Neuronal stem cell (in vitro differentiated cells): ENCODE results near the gene SND1.

ENCODE experiments used
- DNase-seq: peaks from one replicate; pipeline ENCODE4 v3.0.0-alpha.2; 2013; ENCODE audit warnings: low spot score
- H2AFZ ChIP-seq: one replicate; pipeline ENCODE4 v1.6.1; 2013; ENCODE audit warnings: mild to moderate bottlenecking, low read length, inconsistent platforms
- H2AK5ac ChIP-seq: 2 replicates; pipeline ENCODE4 v1.6.1; 2013; ENCODE audit warnings: low read depth, mild to moderate bottlenecking, inconsistent platforms, low read length, moderate library complexity, mixed read lengths
- H2BK120ac ChIP-seq: 2 replicates; pipeline ENCODE4 v1.6.1; 2013; ENCODE audit warnings: low read depth, mild to moderate bottlenecking, inconsistent platforms, low read length, moderate library complexity, mixed read lengths
- H2BK12ac ChIP-seq: one replicate; pipeline ENCODE4 v1.6.1; 2013; ENCODE audit warnings: low read length, inconsistent platforms
- H2BK15ac ChIP-seq: 2 replicates; pipeline ENCODE4 v1.6.1; 2013; ENCODE audit warnings: mild to moderate bottlenecking, low read length, inconsistent platforms, mixed read lengths
- H2BK5ac ChIP-seq: one replicate; pipeline ENCODE4 v1.6.1; 2013; ENCODE audit warnings: inconsistent platforms, mild to moderate bottlenecking, low read length, moderate library complexity
- H3K14ac ChIP-seq: one replicate; pipeline ENCODE4 v1.6.1; 2013; ENCODE audit warnings: low read length, inconsistent platforms
- H3K18ac ChIP-seq: 2 replicates; pipeline ENCODE4 v1.6.1; 2013; ENCODE audit warnings: low read length, inconsistent platforms
- H3K23ac ChIP-seq: 2 replicates; pipeline ENCODE4 v1.6.1; 2013; ENCODE audit warnings: low read depth, mild to moderate bottlenecking, mixed read lengths, low read length, inconsistent platforms; ENCODE audit not compliant: poor library complexity
- H3K27ac ChIP-seq: replicated peaks from 3 replicates; pipeline ENCODE4 v1.5.1; 2013; ENCODE audit warnings: low read length, inconsistent platforms
- H3K27me3 ChIP-seq, 3 experiments: 2 replicates each; pipeline ENCODE4 v1.6.1; 2013; ENCODE audit warnings: low read length in 3 of 3, mild to moderate bottlenecking in 2 of 3, inconsistent platforms in 1 of 3, low read depth in 1 of 3, mixed read lengths in 1 of 3, moderate library complexity in 1 of 3; ENCODE audit not compliant: control insufficient read depth in 3 of 3, insufficient read depth in 3 of 3
- H3K36me3 ChIP-seq, 2 donors: replicated peaks in 1 of 2; 2 replicates each; pipeline ENCODE4 v1.6.1; 2013; ENCODE audit warnings: low read length in 2 of 2; ENCODE audit not compliant: control insufficient read depth in 2 of 2, insufficient read depth in 2 of 2
- H3K4ac ChIP-seq: 2 replicates; pipeline ENCODE4 v1.6.1; 2013; ENCODE audit warnings: inconsistent platforms, mild to moderate bottlenecking, low read length, moderate library complexity
- H3K4me1 ChIP-seq, 2 donors: 1 replicate in 1 of 2; 2 replicates in 1 of 2; pipeline ENCODE4 v1.6.1; 2013; ENCODE audit warnings: low read length in 2 of 2, low read depth in 1 of 2; ENCODE audit not compliant: control insufficient read depth in 2 of 2, insufficient read depth in 1 of 2
- H3K4me2 ChIP-seq: one replicate; pipeline ENCODE4 v1.6.1; 2013; ENCODE audit warnings: mild to moderate bottlenecking, low read length, inconsistent platforms; ENCODE audit not compliant: insufficient read depth, poor library complexity, severe bottlenecking
- H3K4me3 ChIP-seq, 2 donors: 2 replicates each; pipeline ENCODE4 v1.5.1; 2013; ENCODE audit warnings: low read length in 2 of 2, mild to moderate bottlenecking in 2 of 2, inconsistent platforms in 1 of 2, moderate library complexity in 1 of 2
- H3K79me1 ChIP-seq: one replicate; pipeline ENCODE4 v1.6.1; 2013; ENCODE audit warnings: low read depth, mild to moderate bottlenecking, inconsistent platforms, low read length, moderate library complexity
- H3K9ac ChIP-seq: one replicate; pipeline ENCODE4 v1.6.1; 2013; ENCODE audit warnings: mild to moderate bottlenecking, low read depth, low read length, inconsistent platforms; ENCODE audit not compliant: poor library complexity
- H3K9me3 ChIP-seq, 2 donors: replicated peaks in 1 of 2; 2 replicates each; pipeline versions ENCODE3 to v1.6.1; 2013; ENCODE audit warnings: low read length in 2 of 2, mild to moderate bottlenecking in 2 of 2, inconsistent platforms in 1 of 2, low read depth in 1 of 2, mixed read lengths in 1 of 2, moderate library complexity in 1 of 2; ENCODE audit not compliant: control insufficient read depth in 2 of 2, insufficient read depth in 1 of 2
- H4K8ac ChIP-seq: one replicate; pipeline ENCODE4 v1.6.1; 2013; ENCODE audit warnings: low read depth, mild to moderate bottlenecking, inconsistent platforms, low read length, moderate library complexity
- H4K91ac ChIP-seq: one replicate; pipeline ENCODE4 v1.6.1; 2013; ENCODE audit warnings: low read length, low read depth, mild to moderate bottlenecking, inconsistent platforms; ENCODE audit not compliant: poor library complexity
- WGBS, 2 donors: extraction: QIAGEN DNeasy Blood & Tissue Kit; methylation state at CpG; one replicate each; pipeline ENCODE4 v1.1.7; 2013; ENCODE audit warnings: missing lambda C conversion rate in 2 of 2, mixed read lengths in 1 of 2; ENCODE audit not compliant: insufficient read length in 2 of 2, insufficient replicate concordance in 1 of 2; ENCODE audit errors: extremely low coverage in 2 of 2; 5-methylcytosine and 5-hydroxymethylcytosine counted together

SND1 gene

DNA sequence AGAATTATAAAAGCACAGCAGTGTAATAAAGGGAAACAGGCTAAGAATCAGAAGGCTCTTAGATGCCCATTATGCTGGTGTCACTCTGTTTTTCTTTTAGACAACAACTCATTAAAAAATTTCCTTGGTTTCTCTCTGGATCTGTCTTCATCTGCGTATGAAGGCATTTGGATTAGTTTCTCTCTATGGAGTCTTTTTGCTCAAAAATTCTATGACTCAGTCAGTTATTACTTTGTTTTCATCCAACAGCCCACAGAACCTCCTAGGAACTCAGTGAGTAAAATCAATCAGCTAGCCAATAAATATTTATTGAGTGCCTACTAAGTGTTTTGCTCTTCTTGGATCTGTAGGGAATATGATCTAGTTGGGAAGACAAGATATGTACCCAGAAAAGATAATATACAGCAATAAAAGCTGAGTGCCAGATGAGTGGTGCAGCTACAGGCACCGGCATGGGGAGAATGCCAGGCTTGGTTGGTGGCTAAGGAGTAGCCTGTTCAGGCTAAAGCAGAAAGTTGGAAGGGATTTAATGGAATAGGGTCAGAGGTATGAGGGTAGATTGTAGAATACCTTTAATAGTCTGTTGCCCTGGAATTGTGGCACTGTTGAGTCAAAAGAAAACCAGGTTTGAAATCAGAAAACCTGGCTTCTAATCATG is 223.1 kb downstream of the SND1 start:
- no peak for DNase-seq
- Histone ChIP-seq H2BK12ac (no peak overlapping the region), H3K4me3 (no peak overlapping the region), H3K18ac (no peak overlapping the region), H3K4me1 (peaks cover 0 to 3% of the 10 kb centered on the region in 2 donors), H3K27me3 (no peaks in the 10 kb centered on the region), H2BK120ac (no peak overlapping the region), H3K27ac (no peak overlapping the region), H3K36me3 (no peaks in the 10 kb centered on the region), H2AFZ (no peak overlapping the region), H3K4me2 (no peak overlapping the region), H2BK5ac (no peak overlapping the region), H4K91ac (no peak overlapping the region), H3K79me1 (no peaks in the 10 kb centered on the region), H3K23ac (no peak overlapping the region), H4K8ac (no peak overlapping the region), H3K9ac (no peak overlapping the region), H3K9me3 (no peaks in the 10 kb centered on the region), H2BK15ac (no peak overlapping the region), H2AK5ac (no peak overlapping the region), H3K14ac (no peak overlapping the region), H3K4ac (no peak overlapping the region)
- WGBS, 2 donors, result no CpG with 5 or more reads among the region's 2 CpGs

DNA sequence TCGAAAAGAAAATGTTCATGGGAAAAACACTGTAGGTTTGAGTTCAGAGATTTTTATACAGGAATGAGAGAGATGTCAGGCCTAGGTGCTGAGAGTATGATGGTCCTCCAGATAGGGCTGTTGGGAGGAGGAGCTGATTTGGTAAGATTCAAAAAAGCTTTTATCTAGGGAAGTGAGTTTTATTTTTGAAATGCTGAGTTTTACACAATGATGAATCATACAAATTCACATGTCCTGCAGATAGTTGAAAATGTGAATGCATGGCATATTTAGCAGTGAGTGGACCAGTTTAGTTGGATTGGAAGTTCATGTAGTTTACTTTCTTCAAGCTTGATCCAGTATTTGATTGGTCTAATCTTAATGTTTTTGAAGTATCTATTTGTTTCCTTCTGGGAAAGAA is 224.4 kb downstream of the SND1 start:
- H4K8ac ChIP-seq, result no peak overlapping the region
- H2AFZ ChIP-seq, result no peak overlapping the region
- no peak overlapping the region for H3K4me2 ChIP-seq
- no peak overlapping the region for H3K4ac ChIP-seq
- H2BK120ac ChIP-seq, result no peak overlapping the region
- no CpG with 5 or more reads among the region's 1 CpG for WGBS, 2 donors
- no peak overlapping the region for H2BK5ac ChIP-seq
- no peaks in the 10 kb centered on the region for H3K27me3 ChIP-seq
- H2BK15ac ChIP-seq, result no peak overlapping the region
- H3K14ac ChIP-seq, result no peak overlapping the region
- H3K18ac ChIP-seq, result no peak overlapping the region
- no peak overlapping the region for H3K23ac ChIP-seq
- H2BK12ac ChIP-seq, result no peak overlapping the region
- H3K79me1 ChIP-seq, result no peaks in the 10 kb centered on the region
- no peak for DNase-seq
- no peak overlapping the region for H3K27ac ChIP-seq
- no peak overlapping the region for H3K4me3 ChIP-seq
- no peak overlapping the region for H3K9ac ChIP-seq
- no peaks in the 10 kb centered on the region for H3K9me3 ChIP-seq
- H3K4me1 ChIP-seq, result peaks cover 3% of the 10 kb centered on the region in 2 donors
- no peak overlapping the region for H4K91ac ChIP-seq
- H3K36me3 ChIP-seq, result no peaks in the 10 kb centered on the region
- no peak overlapping the region for H2AK5ac ChIP-seq

DNA sequence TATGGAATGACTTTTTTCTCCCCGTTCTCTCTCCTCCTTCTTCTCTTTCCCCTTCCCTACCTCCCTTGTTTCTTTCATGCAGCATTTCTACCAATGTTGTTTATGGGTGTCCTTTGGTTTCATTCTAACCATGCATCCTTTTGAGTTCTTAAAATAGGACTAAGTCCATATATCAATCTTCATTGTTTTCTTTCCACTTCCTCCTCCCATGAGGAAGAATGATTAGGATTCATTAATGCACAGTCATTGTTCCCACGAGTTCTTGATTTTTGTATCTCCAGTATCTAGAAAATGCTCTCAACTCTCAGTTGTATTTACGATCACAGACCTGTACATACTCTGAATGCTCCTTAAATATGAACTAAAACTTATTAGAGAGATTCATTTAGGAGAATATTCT is 226.0 kb downstream of the SND1 start:
- DNase-seq, result no peak
- H2AFZ ChIP-seq, result no peak overlapping the region
- peaks cover 3 to 5% of the 10 kb centered on the region in 2 donors for H3K4me1 ChIP-seq
- no peak overlapping the region for H2AK5ac ChIP-seq
- no peak overlapping the region for H3K18ac ChIP-seq
- H2BK12ac ChIP-seq, result no peak overlapping the region
- no peaks in the 10 kb centered on the region for H3K9me3 ChIP-seq
- H3K23ac ChIP-seq, result no peak overlapping the region
- H3K14ac ChIP-seq, result no peak overlapping the region
- no CpG with 5 or more reads among the region's 3 CpGs for WGBS, 2 donors
- H3K9ac ChIP-seq, result no peak overlapping the region
- no peak overlapping the region for H2BK15ac ChIP-seq
- no peaks in the 10 kb centered on the region for H3K79me1 ChIP-seq
- no peak overlapping the region for H2BK120ac ChIP-seq
- no peak overlapping the region for H3K4me2 ChIP-seq
- no peak overlapping the region for H3K4me3 ChIP-seq
- no peak overlapping the region for H4K91ac ChIP-seq
- H2BK5ac ChIP-seq, result no peak overlapping the region
- H3K4ac ChIP-seq, result no peak overlapping the region
- no peaks in the 10 kb centered on the region for H3K36me3 ChIP-seq
- no peak overlapping the region for H3K27ac ChIP-seq
- no peak overlapping the region for H4K8ac ChIP-seq
- H3K27me3 ChIP-seq, result no peaks in the 10 kb centered on the region

DNA sequence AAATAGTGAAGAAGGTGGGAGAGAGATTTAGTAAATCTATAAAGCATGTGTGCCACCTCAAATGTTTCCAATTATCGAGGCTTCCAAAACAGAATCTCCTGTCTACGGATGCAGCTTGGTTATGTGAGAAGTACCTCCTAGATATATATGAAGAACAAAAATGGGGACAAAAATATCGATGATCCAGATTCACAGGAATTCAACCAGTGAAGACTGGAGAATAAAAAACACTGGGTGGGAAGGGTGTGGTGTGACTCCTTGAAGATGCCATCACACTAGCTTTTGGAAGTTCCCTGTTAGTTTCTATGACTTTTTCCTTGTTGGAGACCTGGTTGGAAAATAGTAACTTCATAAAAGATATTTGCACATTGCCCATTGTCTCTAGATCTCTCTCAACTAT is 226.8 kb downstream of the SND1 start:
- no peaks in the 10 kb centered on the region for H3K27me3 ChIP-seq
- no peak for DNase-seq
- H2BK15ac ChIP-seq, result no peak overlapping the region
- H3K4ac ChIP-seq, result no peak overlapping the region
- WGBS, 2 donors, result no CpG with 5 or more reads among the region's 3 CpGs
- no peak overlapping the region for H2BK5ac ChIP-seq
- H3K9me3 ChIP-seq, result no peaks in the 10 kb centered on the region
- no peak overlapping the region for H3K18ac ChIP-seq
- no peak overlapping the region for H2AK5ac ChIP-seq
- no peak overlapping the region for H4K91ac ChIP-seq
- H3K36me3 ChIP-seq, result no peaks in the 10 kb centered on the region
- no peak overlapping the region for H2BK12ac ChIP-seq
- H3K9ac ChIP-seq, result no peak overlapping the region
- H3K4me2 ChIP-seq, result no peak overlapping the region
- no peak overlapping the region for H3K23ac ChIP-seq
- H3K14ac ChIP-seq, result no peak overlapping the region
- no peak overlapping the region for H3K4me3 ChIP-seq
- H3K4me1 ChIP-seq, result peaks cover 3 to 5% of the 10 kb centered on the region in 2 donors
- H2BK120ac ChIP-seq, result no peak overlapping the region
- H3K27ac ChIP-seq, result no peak overlapping the region
- no peak overlapping the region for H2AFZ ChIP-seq
- no peak overlapping the region for H4K8ac ChIP-seq
- H3K79me1 ChIP-seq, result no peaks in the 10 kb centered on the region
